Stomach (tissue), 4 donors: Measurements from ENCODE around the gene MYO9B.

ENCODE experiments used
- CTCF ChIP-seq, 7 experiments: fragments of 450-650 bp in 4 of 7; fragments of 200-600 bp in 3 of 7; sonication (generic) in 3 of 7; IDR thresholded peaks; one replicate each; pipeline ENCODE4 v1.5.1; 2016 to 2019; ENCODE audit warnings: antibody characterized with exemption in 7 of 7, control low read depth in 2 of 7, mild to moderate bottlenecking in 1 of 7
- EP300 ChIP-seq: sonication (generic); formaldehyde crosslinking; IDR thresholded peaks from one replicate; pipeline ENCODE4 v1.6.1; 2017; ENCODE audit warnings: antibody characterized with exemption
- POLR2A ChIP-seq, 4 donors: fragments of 450-650 bp; IDR thresholded peaks; one replicate each; pipeline ENCODE4 v1.6.1; 2016; ENCODE audit warnings: antibody characterized with exemption in 4 of 4, control low read depth in 2 of 4, mild to moderate bottlenecking in 1 of 4, moderate library complexity in 1 of 4
- POLR2AphosphoS5 ChIP-seq, 3 donors: sonication (generic); formaldehyde crosslinking; IDR thresholded peaks; one replicate each; pipeline ENCODE4 v1.6.1; 2016; ENCODE audit warnings: antibody characterized with exemption in 3 of 3

DNA sequence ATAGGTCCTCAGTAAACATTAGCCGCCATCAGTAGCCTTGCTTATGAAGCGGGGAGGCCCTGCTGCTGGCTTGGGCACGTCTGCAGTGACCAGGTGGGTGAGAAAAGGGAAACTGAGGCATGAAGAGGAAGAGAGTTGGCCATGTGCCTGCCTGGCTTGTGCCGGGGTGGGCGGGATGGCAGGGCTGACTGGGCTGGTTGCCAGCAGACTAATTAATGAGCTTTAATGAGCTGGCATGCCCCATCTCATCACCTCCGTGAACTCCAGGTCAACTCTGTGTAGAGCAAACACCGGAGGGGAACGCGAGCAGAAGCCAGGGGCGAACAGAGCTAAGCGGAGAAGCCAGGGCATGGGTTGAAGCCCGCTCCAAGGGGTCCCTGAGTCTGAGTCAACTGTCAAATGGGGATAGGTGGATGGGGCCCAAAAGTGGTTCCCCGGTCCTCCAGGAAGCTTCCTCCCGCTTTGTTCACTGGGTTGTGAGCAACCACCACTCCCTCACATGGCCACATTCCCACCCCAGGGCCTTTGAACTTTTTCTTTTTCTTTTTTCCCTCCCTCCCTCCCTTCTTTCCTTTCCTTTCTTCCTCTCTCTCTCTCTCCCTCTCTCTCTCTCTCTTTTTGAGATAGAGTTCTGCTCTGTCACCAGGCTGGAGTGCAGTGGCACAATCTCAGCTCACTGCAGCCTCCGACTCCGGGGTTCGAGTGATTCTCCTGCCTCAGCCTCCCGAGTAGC is 161.4 kb downstream of the MYO9B start:
- TF ChIP-seq CTCF (IDR thresholded peaks at IDR 0.05) (no peak), POLR2A (IDR thresholded peaks at IDR 0.05) (no peak), EP300 (no peak), POLR2AphosphoS5 (IDR thresholded peaks at IDR 0.05) (no peak)
